Measurements from ENCODE around the gene SPTY2D1.

Gene SPTY2D1

DNA sequence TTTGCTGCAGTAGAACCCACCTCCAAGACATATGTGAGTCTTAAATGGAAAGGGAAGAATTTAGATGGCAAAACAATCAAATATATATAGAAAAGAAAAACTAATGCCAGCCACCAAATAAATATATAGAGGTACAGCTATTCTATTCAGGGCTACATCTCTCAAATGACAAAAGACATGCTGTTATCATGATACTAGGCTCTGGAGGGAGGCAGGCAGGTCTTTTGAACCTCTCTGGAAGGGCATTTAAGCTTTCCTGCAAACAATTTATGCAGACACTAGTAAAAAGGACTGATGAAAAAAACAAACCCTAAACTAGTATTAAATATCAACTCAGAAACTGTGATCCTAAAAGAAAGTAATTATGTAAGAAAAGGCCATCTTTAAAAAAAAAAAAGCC lies 70.0 kb downstream of the SPTY2D1 start:
- DNase-seq (ENCODE audit: low spot score), result no peak

- DNase-seq (ENCODE audit: low spot score), result no peak
These were observed 70.9 kb downstream of the SPTY2D1 start for GRCh38 chr11:18563090-18563730.
